Mucosa of rectum (tissue), 2 donors: ENCODE measurements around the gene TSN.
A peak's percentile ranks its signal among the peaks of the same experiment; 100 is the strongest.
"Not testable (repeated sequence)": the region's sequence is repeated elsewhere in the genome, so short reads cannot be mapped to it uniquely, and the experiment has no call there.

ENCODE experiments used
- H3K27ac ChIP-seq, 2 donors: one replicate each; pipeline ENCODE4 v1.7.0; 2013; ENCODE audit warnings: inconsistent platforms in 2 of 2, low read depth in 2 of 2, low read length in 2 of 2
- H3K27me3 ChIP-seq, 2 donors: one replicate each; pipeline ENCODE4 v1.7.0; 2013; ENCODE audit warnings: low read length in 2 of 2; ENCODE audit not compliant: control insufficient read depth in 2 of 2, insufficient read depth in 2 of 2
- H3K36me3 ChIP-seq, 2 donors: one replicate each; pipeline ENCODE4 v1.7.0; 2013; ENCODE audit warnings: low read length in 2 of 2; ENCODE audit not compliant: control insufficient read depth in 2 of 2, insufficient read depth in 2 of 2
- H3K4me1 ChIP-seq, 2 donors: one replicate each; pipeline ENCODE4 v1.7.0; 2013; ENCODE audit warnings: low read length in 2 of 2, mild to moderate bottlenecking in 1 of 2; ENCODE audit not compliant: control insufficient read depth in 2 of 2, insufficient read depth in 2 of 2
- H3K4me3 ChIP-seq, 2 donors: one replicate each; pipeline ENCODE4 v1.7.0; 2013; ENCODE audit warnings: low read length in 2 of 2
- H3K9ac ChIP-seq, 2 donors: one replicate each; pipeline ENCODE4 v1.7.0; 2013; ENCODE audit warnings: low read length in 2 of 2, low read depth in 1 of 2, mild to moderate bottlenecking in 1 of 2
- H3K9me3 ChIP-seq, 2 donors: one replicate each; pipeline ENCODE4 v1.7.0; 2013; ENCODE audit warnings: low read length in 2 of 2; ENCODE audit not compliant: control insufficient read depth in 2 of 2
- donor health status: healthy.
- donor health status: Normal muscosa, but diverticular disease.

TSN gene

GRCh38 chr2:121721926-121722325, 33.5 kb upstream of the TSN start:
- H3K27me3 ChIP-seq, result no peaks in the 10 kb centered on the region
- H3K27ac ChIP-seq, result no peak overlapping the region

DNA sequence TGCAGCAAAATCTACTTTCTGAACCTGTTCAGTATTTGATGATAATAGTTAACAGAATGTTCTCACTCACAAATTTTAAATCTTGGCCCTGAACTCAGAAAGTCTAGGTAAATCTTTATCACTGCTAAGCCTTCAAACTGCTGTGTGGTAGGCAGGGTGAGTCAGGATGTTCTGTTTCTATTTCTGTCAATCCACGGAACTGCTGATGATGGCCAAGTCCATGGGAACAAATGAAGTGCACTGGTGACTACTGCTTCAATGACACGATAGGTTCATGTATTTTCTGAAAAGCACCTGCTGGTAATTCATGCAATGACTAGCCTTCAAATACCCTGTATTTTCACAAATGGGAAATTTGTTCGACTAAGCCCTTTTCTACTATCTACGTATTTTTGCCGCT, 33.0 kb upstream of the TSN start:
- H3K9ac ChIP-seq, result no peak overlapping the region

More at GRCh38 chr2:121721926-121722325, 33.5 kb upstream of the TSN start:
- Histone ChIP-seq H3K9me3 (no peaks in the 10 kb centered on the region), H3K9ac (no peak overlapping the region), H3K36me3 (peaks cover 0 to 9% of the 10 kb centered on the region in 2 donors), H3K4me3 (no peak overlapping the region), H3K4me1 (no peaks in the 10 kb centered on the region)

GRCh38 chr2:121723316-121723715, 32.1 kb upstream of the TSN start:
- no peak overlapping the region for H3K27ac ChIP-seq
- H3K4me3 ChIP-seq, result no peak overlapping the region
- H3K27me3 ChIP-seq, result no peaks in the 10 kb centered on the region
- no peaks in the 10 kb centered on the region for H3K4me1 ChIP-seq
- H3K9me3 ChIP-seq, result no peaks in the 10 kb centered on the region
- H3K36me3 ChIP-seq, result peaks cover 10 to 15% of the 10 kb centered on the region in 2 donors
- no peak overlapping the region for H3K9ac ChIP-seq

More for the DNA sequence above, 33.0 kb upstream of the TSN start:
- Histone ChIP-seq H3K4me3 (no peak overlapping the region), H3K36me3 (peaks cover 5 to 10% of the 10 kb centered on the region in 2 donors), H3K27ac (no peak overlapping the region), H3K9me3 (no peaks in the 10 kb centered on the region), H3K27me3 (no peaks in the 10 kb centered on the region), H3K4me1 (no peaks in the 10 kb centered on the region)

DNA sequence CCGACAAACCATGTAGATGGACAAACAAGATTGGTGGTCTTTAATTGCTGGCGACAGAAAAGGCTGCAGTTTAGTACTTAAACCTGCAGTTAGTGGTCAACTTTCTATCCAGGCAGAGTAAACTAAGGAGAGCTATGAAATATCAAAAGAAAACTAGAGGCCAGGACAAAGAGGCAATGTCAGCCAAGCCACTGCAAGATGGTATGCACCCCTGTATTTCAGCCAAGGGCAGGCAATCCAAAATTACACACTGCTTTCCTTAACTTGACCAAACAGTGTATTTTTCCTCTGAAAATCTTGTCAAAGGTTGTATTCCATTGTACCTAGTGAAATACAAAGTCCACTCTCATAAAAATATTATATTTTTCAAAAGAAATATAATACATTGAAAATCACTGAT, 28.1 kb upstream of the TSN start:
- peaks cover 32 to 42% of the 10 kb centered on the region in 2 donors for H3K36me3 ChIP-seq
- H3K9ac ChIP-seq, result no peak overlapping the region
- no peaks in the 10 kb centered on the region for H3K9me3 ChIP-seq
- no peak overlapping the region for H3K27ac ChIP-seq
- H3K27me3 ChIP-seq, result no peaks in the 10 kb centered on the region
- no peak overlapping the region for H3K4me3 ChIP-seq
- H3K4me1 ChIP-seq, result no peaks in the 10 kb centered on the region

- Histone ChIP-seq H3K27me3 (no peaks in the 10 kb centered on the region), H3K36me3 (peaks cover 34 to 42% of the 10 kb centered on the region in 2 donors), H3K4me1 (no peaks in the 10 kb centered on the region), H3K9ac (no peak overlapping the region), H3K27ac (no peak overlapping the region), H3K9me3 (no peaks in the 10 kb centered on the region), H3K4me3 (no peak overlapping the region)
Observed at GRCh38 chr2:121727950-121728349, 27.5 kb upstream of the TSN start.

DNA sequence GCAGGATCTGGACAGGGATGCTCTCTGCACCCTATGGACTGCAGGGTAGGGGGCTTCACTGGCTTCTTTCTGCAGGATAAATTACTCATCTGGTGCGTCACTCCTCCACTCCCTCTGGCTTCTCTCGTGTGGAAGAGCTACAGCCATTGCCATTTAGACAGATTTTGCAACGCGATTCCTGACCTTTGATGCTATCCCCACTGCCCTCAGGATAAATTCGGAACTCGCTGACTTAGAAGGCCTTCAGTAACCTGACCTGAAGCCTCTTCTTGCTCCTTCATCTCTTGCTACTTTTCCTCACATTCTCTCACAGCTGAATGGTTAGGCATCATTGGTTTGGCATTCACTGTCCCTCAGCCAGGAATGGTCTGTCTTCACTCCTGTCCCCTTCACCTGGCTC, 24.1 kb upstream of the TSN start:
- H3K27ac ChIP-seq, result no peak overlapping the region
- H3K27me3 ChIP-seq, result no peaks in the 10 kb centered on the region
- no peak overlapping the region for H3K9ac ChIP-seq
- H3K4me3 ChIP-seq, result no peak overlapping the region
- no peaks in the 10 kb centered on the region for H3K9me3 ChIP-seq
- H3K4me1 ChIP-seq, result peaks cover 0 to 3% of the 10 kb centered on the region in 2 donors
- peaks cover 34 to 48% of the 10 kb centered on the region in 2 donors for H3K36me3 ChIP-seq

GRCh38 chr2:121734544-121734943, 20.9 kb upstream of the TSN start:
- H3K27me3 ChIP-seq, H3K4me1 ChIP-seq, H3K27ac ChIP-seq, H3K9me3 ChIP-seq, H3K4me3 ChIP-seq, H3K9ac ChIP-seq: not testable (repeated sequence)
- peaks cover 17 to 29% of the 10 kb centered on the region in 2 donors for H3K36me3 ChIP-seq

- H3K27me3 ChIP-seq, result no peaks in the 10 kb centered on the region
- H3K9me3 ChIP-seq, result no peaks in the 10 kb centered on the region
- peaks cover 15 to 26% of the 10 kb centered on the region in 2 donors for H3K36me3 ChIP-seq
- peak overlapping the region in 1 of 2 donors; percentile 72 for H3K27ac ChIP-seq
- peak overlapping the region; percentile 80 to 95 for H3K9ac ChIP-seq
- peak overlapping the region; percentile 94 to 99 for H3K4me3 ChIP-seq
- peaks cover 0 to 3% of the 10 kb centered on the region in 2 donors for H3K4me1 ChIP-seq
Observed at GRCh38 chr2:121735518-121736074, 19.9 kb upstream of the TSN start.

- Histone ChIP-seq H3K4me3 (peak overlapping the region; percentile 94 to 99), H3K9ac (peak overlapping the region; percentile 80 to 95), H3K36me3 (peaks cover 13 to 21% of the 10 kb centered on the region in 2 donors), H3K27me3 (no peaks in the 10 kb centered on the region), H3K9me3 (no peaks in the 10 kb centered on the region), H3K27ac (peak overlapping the region; percentile 72 to 86), H3K4me1 (peaks cover 0 to 3% of the 10 kb centered on the region in 2 donors)
Observed at GRCh38 chr2:121736140-121736461, 19.4 kb upstream of the TSN start.

DNA sequence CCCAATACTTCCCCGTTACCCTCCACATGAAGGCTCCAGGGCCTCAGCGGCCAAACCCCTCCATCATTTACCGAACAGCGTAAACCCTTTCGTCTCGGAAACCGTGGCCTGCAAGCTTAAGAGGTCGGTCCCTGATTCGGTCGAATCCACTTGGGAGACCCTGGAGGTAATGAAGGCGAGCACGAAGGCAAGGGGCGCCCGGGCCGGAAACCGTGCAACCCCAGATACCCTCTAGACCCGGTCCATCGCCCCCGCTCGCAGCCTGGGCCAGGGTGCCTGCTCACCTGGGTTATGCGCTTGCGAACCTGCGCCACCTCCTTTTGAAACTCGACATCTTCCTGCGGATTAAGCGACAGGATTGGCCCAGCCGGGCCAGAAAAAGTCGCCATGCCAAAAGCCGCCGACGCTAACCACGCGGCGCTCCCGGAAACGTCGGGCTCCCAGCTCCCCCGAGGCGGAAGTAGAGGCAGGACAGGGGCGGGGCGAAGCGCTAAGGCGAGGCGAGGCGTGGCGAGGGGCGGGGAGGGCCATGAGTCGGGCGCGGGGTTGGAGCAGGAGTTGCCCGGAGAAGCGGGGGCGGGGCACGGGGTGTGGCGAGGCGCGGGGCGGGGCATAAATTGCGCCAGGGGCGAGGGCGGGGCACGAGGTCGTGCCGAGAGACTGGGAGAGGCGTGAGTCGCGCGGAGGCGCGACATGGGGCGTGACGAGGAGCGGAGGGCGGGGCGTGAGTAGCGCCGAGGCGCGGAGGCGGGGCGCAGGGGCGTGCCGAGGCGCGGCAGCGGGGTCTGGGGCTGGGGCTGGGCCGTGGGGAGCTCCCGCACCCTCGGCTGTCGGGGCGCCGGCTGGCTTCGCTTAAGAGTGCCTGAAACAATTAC, 18.8 kb upstream of the TSN start, which contains the start of gene NIFK:
NIFK (minus strand) TSS at position 414 of the 875 bp plus-strand sequence; CDS start at position 389, 25 bp downstream.
- H3K27ac ChIP-seq, result peak within 1 kb of the TSS; percentile 72 to 86
- H3K9me3 ChIP-seq, result no peaks in the 10 kb centered on the region
- peak within 1 kb of the TSS; percentile 80 to 95 for H3K9ac ChIP-seq
- peaks cover 7 to 15% of the 10 kb centered on the region in 2 donors for H3K36me3 ChIP-seq
- H3K27me3 ChIP-seq, result no peaks in the 10 kb centered on the region
- H3K4me3 ChIP-seq, result peak within 1 kb of the TSS; percentile 94 to 99
- H3K4me1 ChIP-seq, result peaks cover 0 to 3% of the 10 kb centered on the region in 2 donors
